GM10248 (cell line): ENCODE data around the gene TAGAP.

Experiments
- CTCF ChIA-PET: fragments of 300-600 bp; sonication (Branson Sonifier 250); formaldehyde crosslinking; extraction: SDS; loops from one replicate; lab custom pipeline; 2021; ENCODE audit warnings: antibody characterized with exemption; lab: Yijun Ruan, JAX
- POLR2A ChIA-PET: fragments of 350-650 bp; sonication (Branson Sonifier 250); formaldehyde crosslinking; extraction: SDS; loops from one replicate; lab custom pipeline; 2020; ENCODE audit warnings: antibody characterized with exemption; lab: Yijun Ruan, JAX
- DNase-seq: peaks from one replicate; pipeline ENCODE4 v3.0.0; 2012; ENCODE audit errors: extremely low spot score
- CTCF ChIP-seq: IDR thresholded peaks from 2 replicates; pipeline ENCODE4 v1.5.1; 2012; ENCODE audit warnings: mild to moderate bottlenecking, low read depth; ENCODE audit errors: extremely low read depth, missing control alignments, control extremely low read depth

The TAGAP gene

GRCh38 chr6:159008656-159009288, 36.0 kb downstream of the TAGAP start:
- peak; percentile 61 for DNase-seq
- peak; percentile 59 for TF ChIP-seq CTCF
- ChIA-PET CTCF (interaction anchor here (0.7 to 13.3 kb wide), 44 partner anchors 9 to 672 kb away, joined by 3 to 213 read pairs (median 4); partner anchors contain the start of genes DYNLT1 and RSPH3), POLR2A (interaction anchor here (0.7 to 1.2 kb wide), 2 partner anchors 8 to 31 kb away, joined by 3 to 4 read pairs; no protein-coding TSS in a partner anchor)

GRCh38 chr6:159007510-159007909, 37.3 kb downstream of the TAGAP start:
- no peak for DNase-seq
- ChIA-PET CTCF (interaction anchor here (0.8 to 13.3 kb wide), 17 partner anchors 7 to 793 kb away, joined by 3 to 213 read pairs (median 14); partner anchors contain the start of genes RSPH3 and TAGAP), POLR2A (no interaction called here)
- TF ChIP-seq CTCF, result no peak

GRCh38 chr6:159005436-159005835, 39.4 kb downstream of the TAGAP start:
- no peak for DNase-seq
- ChIA-PET POLR2A (no interaction called here), CTCF (interaction anchor here (1.0 to 13.3 kb wide), 4 partner anchors 99 to 130 kb away, joined by 3 to 213 read pairs (median 124); no protein-coding TSS in a partner anchor)
- no peak for TF ChIP-seq CTCF

- CTCF ChIA-PET, result interaction anchor here (1.0 to 13.3 kb wide), 7 partner anchors 38 to 131 kb away, joined by 3 to 213 read pairs (median 8); no protein-coding TSS in a partner anchor
- POLR2A ChIA-PET, result no interaction called here
- DNase-seq, result no peak
- TF ChIP-seq CTCF, result no peak
These were observed 40.2 kb downstream of the TAGAP start for GRCh38 chr6:159004592-159004991.

- ChIA-PET POLR2A (interaction anchor here (0.7 kb wide), 1 partner anchor 15 kb away, joined by 4 read pairs; no protein-coding TSS in a partner anchor), CTCF (interaction anchor here (0.7 to 13.3 kb wide), 7 partner anchors 39 to 343 kb away, joined by 3 to 213 read pairs (median 3); no protein-coding TSS in a partner anchor)
- no peak for TF ChIP-seq CTCF
- DNase-seq, result no peak
These were observed 42.2 kb downstream of the TAGAP start for GRCh38 chr6:159002432-159003155.
